ENCODE measurements around the gene HARS2. TPM values are rescaled to one million over a fixed set of nuclear protein-coding genes. Genes with fewer than 3 reads are reported as not detected.
"Not testable (repeated sequence)": the region's sequence is repeated elsewhere in the genome, so short reads cannot be mapped to it uniquely, and the experiment has no call there.

The HARS2 gene
- total RNA-seq, 2 experiments from 2014 or later: 38.7 to 41.7 TPM

DNA sequence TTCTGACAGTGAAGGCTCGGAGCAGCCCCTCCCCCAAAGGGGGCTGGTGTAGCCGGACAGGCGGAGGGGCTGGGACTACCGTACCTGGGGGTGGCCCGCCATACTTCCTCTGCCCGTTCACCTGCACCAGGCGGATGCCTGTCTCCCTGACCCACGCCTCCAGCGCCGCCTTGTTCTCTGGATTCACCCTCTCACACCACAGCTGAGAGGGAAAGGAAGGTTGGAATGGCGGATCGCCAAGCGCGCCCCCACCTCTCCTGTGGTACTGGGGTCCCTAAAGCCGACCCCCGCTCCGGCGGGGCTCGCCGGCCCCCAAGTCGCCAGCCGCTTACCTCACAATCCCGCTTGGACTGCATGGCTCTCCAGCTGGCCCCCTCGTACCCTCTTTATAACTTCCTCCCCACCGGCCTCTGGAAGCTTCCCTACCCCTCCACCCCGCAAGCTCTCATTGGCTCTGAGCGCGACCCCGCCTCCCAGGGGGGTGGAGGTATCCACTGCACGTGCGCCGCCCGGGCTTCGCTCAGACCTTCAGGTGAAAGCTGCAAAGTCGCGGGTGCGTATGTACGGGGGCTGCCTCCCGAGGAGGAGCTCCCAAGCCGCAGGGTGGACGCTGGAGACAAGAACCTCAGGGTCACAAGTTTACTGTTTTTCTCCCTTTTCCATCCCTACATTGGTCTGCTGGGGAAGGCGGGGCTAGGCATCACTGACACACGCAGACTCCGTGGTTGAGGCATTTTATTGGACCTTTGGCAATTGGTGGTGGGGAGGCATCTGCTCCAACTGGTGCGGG lies 17.9 kb upstream of the HARS2 start, which contains the start of gene DND1:
TSS of gene DND1 (minus strand) at position 390 of the 790 bp plus-strand sequence. CDS start at position 356, 34 bp downstream.
- ATAC-seq (ENCODE audit: low read depth): no peak
- peaks cover 14% of the 10 kb centered on the region for H3K36me3 Mint-ChIP-seq
- no peaks in the 10 kb centered on the region for H3K9me3 Mint-ChIP-seq
- DNase-seq: no peak
- H3K4me1 Mint-ChIP-seq: peaks cover 13% of the 10 kb centered on the region
- H3K27me3 Mint-ChIP-seq: no peaks in the 10 kb centered on the region
- no peak within 1 kb of the TSS for H3K4me3 Mint-ChIP-seq
- POLR2A ChIA-PET: interaction anchor here (1.4 to 1.8 kb wide), 2 partner anchors 9 to 17 kb away, joined by 6 to 7 read pairs; partner anchors contain the start of genes HARS1, HARS2 and WDR55
- H3K27ac Mint-ChIP-seq: no peak within 1 kb of the TSS

DNA sequence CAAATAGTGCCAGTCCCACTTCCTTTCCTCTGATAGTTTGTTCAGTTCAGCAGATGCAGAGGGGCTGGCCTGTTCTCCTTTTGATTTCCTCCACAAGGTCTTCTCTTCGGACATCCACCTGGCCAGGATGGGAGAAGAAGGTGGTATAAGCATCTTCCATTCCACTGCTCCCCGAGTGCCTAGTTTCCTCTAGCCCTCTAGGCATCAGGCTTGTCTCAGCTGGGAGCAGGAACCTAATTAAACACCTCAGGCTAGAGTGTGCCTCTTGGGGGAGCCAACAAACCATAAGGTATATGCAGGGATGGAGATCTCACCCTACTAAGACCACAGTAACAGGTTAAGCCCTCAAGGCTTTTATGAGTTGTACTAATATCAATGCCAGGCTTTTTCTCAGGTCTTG lies 17.0 kb upstream of the HARS2 start:
- no peak overlapping the region for H3K4me3 Mint-ChIP-seq
- H3K36me3 Mint-ChIP-seq: peaks cover 14% of the 10 kb centered on the region
- H3K9me3 Mint-ChIP-seq: no peaks in the 10 kb centered on the region
- POLR2A ChIA-PET: interaction anchor here (1.4 kb wide), 1 partner anchor 10 kb away, joined by 6 read pairs; the partner anchor contains the start of gene WDR55
- H3K27me3 Mint-ChIP-seq: no peaks in the 10 kb centered on the region
- ATAC-seq (ENCODE audit: low read depth) (peak; percentile 31), DNase-seq (no peak)
- H3K4me1 Mint-ChIP-seq: peaks cover 14% of the 10 kb centered on the region
- H3K27ac Mint-ChIP-seq: no peak overlapping the region

DNA sequence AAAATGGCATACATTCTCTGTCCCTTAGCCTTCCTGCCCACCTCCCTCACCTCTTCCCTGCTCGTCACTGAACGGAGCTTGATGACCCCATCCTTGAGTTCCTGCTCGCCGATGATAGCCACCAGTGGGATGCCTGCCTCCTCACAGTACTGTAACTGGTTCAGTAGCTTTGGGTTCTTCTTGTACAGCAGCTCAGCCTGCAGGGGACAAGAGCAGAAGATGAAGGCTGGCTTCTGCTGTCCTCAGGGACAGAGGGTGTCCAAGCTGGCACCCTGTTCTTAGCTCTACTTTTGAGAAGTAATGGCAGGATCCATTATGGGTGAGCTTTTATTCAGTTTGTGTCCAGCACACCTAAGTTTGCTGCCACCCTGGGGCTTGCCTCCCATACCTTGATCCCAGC lies 16.6 kb upstream of the HARS2 start:
- peaks cover 14% of the 10 kb centered on the region for H3K4me1 Mint-ChIP-seq
- H3K9me3 Mint-ChIP-seq: no peaks in the 10 kb centered on the region
- no peak for ATAC-seq (ENCODE audit: low read depth)
- H3K27ac Mint-ChIP-seq: no peak overlapping the region
- no peak for DNase-seq
- no peak overlapping the region for H3K4me3 Mint-ChIP-seq
- H3K36me3 Mint-ChIP-seq: peaks cover 11% of the 10 kb centered on the region
- POLR2A ChIA-PET: interaction anchor here (1.4 kb wide), 1 partner anchor 10 kb away, joined by 6 read pairs; the partner anchor contains the start of gene WDR55
- H3K27me3 Mint-ChIP-seq: no peaks in the 10 kb centered on the region

DNA sequence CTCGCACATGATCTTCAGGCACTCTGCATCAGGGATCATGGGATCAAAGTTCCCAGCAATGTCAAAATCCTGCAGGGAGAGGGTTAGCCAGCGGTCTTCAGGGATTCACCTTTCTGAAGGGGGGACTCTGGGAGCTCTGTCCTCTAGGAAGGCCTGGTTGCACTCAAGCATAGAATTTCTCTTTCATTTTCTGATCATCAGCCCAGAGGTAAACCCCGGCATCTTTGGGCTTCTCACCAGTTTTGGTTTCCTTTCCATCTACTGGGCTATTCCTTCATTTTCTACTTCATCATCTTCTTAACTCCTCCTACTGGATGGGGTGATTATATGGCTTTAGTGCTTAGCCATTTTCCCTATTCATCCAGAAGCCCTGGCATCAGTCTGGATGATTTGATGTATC lies 13.3 kb upstream of the HARS2 start:
- no peak for ATAC-seq (ENCODE audit: low read depth)

DNA sequence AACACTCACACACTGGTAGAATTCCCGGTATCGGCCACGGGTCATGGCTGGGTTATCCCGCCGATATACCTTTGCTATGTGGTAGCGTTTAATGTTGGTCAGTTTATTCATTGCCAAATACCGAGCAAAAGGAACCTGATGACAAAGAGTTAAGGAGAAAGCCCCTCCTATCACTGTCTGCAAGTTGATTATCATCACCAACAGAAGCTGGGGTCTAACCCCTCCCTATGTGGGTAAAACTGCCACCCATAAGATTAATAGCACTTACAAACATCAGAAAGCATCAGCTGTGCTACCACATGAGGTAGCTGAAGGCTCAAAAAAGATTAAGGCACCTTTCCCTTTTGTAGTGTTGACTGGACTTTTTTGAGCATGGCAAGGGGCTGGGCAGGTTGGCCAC lies 12.3 kb upstream of the HARS2 start:
- POLR2A ChIA-PET: interaction anchor here (1.2 to 1.5 kb wide), 2 partner anchors 12 to 14 kb away, joined by 4 to 5 read pairs; partner anchors contain the start of genes HARS1, HARS2 and WDR55
- no peaks in the 10 kb centered on the region for H3K27me3 Mint-ChIP-seq
- peaks cover 16% of the 10 kb centered on the region for H3K36me3 Mint-ChIP-seq
- DNase-seq (no peak), ATAC-seq (ENCODE audit: low read depth) (no peak)
- no peaks in the 10 kb centered on the region for H3K9me3 Mint-ChIP-seq
- H3K27ac Mint-ChIP-seq: no peak overlapping the region
- H3K4me3 Mint-ChIP-seq: no peak overlapping the region
- H3K4me1 Mint-ChIP-seq: peaks cover 16% of the 10 kb centered on the region

More for the DNA sequence above, 13.3 kb upstream of the HARS2 start:
- POLR2A ChIA-PET: interaction anchor here (1.1 to 1.6 kb wide), 3 partner anchors 13 to 23 kb away, joined by 4 read pairs; partner anchors contain the start of genes HARS1, HARS2, WDR55 and ZMAT2
- peaks cover 16% of the 10 kb centered on the region for H3K4me1 Mint-ChIP-seq
- no peak overlapping the region for H3K4me3 Mint-ChIP-seq
- no peak for DNase-seq
- peak overlapping the region; percentile 75 for H3K27ac Mint-ChIP-seq
- H3K36me3 Mint-ChIP-seq: peaks cover 12% of the 10 kb centered on the region
- no peaks in the 10 kb centered on the region for H3K27me3 Mint-ChIP-seq
- H3K9me3 Mint-ChIP-seq: no peaks in the 10 kb centered on the region

DNA sequence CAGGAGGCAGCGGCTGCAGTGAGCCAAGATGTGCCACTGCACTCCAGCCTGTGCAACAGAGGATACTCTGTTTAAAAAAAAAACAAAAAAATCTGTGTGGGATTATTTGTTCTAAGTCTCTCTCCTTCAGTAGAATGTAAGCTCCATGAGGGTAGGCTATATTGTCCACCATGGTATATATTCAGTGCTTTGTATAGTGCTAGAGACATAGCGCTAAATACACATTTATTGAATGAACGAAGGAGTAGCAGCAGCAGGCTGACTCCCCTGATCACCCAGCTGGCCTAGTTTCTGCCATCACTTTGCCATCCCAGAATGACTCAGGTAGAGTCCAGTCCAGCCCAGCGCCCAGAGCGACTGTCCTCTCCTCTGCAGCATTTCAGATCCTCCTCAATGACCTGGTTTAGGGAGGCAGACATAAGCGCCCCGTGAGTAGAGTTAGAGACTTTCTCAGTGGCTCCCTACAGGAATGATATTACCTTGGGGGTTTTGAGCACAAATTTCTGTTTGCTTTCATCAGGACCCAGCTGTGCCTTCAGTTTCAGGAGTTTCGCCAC lies 801 bp upstream of the HARS2 start:
- Mint-ChIP-seq H3K36me3 (peaks cover 16% of the 10 kb centered on the region), H3K27ac (peak overlapping the region; percentile 96), H3K9me3 (no peaks in the 10 kb centered on the region), H3K4me3 (peak overlapping the region; percentile 97), H3K27me3 (no peaks in the 10 kb centered on the region), H3K4me1 (peaks cover 35% of the 10 kb centered on the region)
- ATAC-seq (ENCODE audit: low read depth) (no peak), DNase-seq (no peak)
- POLR2A ChIA-PET: interaction anchor here (0.7 to 2.2 kb wide), 16 partner anchors 9 to 289 kb away, joined by 3 to 25 read pairs (median 4); partner anchors contain the start of genes APBB3, DND1, EIF4EBP3 and IK

DNA sequence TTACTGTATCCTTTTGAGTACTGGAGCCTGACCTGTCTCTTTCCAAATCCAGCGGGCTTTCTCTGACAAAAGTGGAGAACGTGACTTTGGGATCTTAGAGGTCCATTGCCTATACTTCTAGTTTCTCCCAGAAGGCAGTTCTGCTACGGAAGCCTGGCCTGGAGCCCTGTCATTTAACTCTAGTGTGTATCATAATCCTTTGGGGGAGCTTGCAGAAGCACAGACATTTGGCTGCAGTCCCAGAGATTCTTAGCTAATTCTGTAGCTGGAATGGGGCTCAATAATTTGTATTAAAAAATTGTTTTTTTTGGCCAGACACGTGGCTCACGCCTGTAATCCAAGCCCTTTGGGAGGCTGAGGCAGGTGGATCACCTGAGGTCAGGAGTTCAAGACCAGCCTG lies 3.0 kb downstream of the HARS2 start:
- peaks cover 34% of the 10 kb centered on the region for H3K36me3 Mint-ChIP-seq
- no peaks in the 10 kb centered on the region for H3K9me3 Mint-ChIP-seq
- no peak for ATAC-seq (ENCODE audit: low read depth)
- no peak for DNase-seq
- no peak overlapping the region for H3K4me3 Mint-ChIP-seq
- H3K27ac Mint-ChIP-seq: no peak overlapping the region
- H3K4me1 Mint-ChIP-seq: peaks cover 28% of the 10 kb centered on the region
- POLR2A ChIA-PET: no interaction called here
- H3K27me3 Mint-ChIP-seq: no peaks in the 10 kb centered on the region

DNA sequence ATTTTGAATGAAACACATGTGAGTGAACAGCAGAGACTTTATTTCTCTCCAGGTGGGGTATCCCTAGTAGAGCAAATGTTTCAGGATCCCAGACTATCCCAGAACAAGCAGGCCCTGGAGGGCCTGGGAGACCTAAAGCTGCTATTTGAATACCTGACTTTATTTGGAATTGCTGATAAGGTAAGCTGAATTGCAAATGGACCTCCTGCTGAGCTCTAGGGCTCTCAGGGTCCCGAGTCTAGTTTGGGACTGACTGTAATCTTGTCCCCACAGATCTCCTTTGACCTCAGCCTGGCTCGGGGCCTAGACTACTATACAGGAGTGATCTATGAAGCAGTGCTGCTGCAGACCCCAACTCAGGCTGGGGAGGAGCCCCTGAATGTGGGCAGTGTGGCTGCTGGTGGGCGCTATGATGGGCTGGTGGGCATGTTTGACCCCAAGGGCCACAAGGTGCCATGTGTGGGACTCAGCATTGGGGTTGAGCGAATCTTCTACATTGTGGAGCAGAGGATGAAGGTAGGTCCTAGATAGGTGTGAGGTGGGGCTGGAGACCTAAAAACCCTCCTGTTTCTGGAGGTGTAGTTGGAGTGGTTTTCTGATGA lies 5.7 kb downstream of the HARS2 start:
- peaks cover 22% of the 10 kb centered on the region for H3K4me1 Mint-ChIP-seq
- POLR2A ChIA-PET: interaction anchor here (0.8 kb wide), 1 partner anchor 49 kb away, joined by 7 read pairs; the partner anchor contains the start of genes IK and NDUFA2
- peaks cover 43% of the 10 kb centered on the region for H3K36me3 Mint-ChIP-seq
- no peaks in the 10 kb centered on the region for H3K27me3 Mint-ChIP-seq
- no peak overlapping the region for H3K4me3 Mint-ChIP-seq
- ATAC-seq (ENCODE audit: low read depth) (no peak), DNase-seq (no peak)
- no peak overlapping the region for H3K27ac Mint-ChIP-seq
- no peaks in the 10 kb centered on the region for H3K9me3 Mint-ChIP-seq

DNA sequence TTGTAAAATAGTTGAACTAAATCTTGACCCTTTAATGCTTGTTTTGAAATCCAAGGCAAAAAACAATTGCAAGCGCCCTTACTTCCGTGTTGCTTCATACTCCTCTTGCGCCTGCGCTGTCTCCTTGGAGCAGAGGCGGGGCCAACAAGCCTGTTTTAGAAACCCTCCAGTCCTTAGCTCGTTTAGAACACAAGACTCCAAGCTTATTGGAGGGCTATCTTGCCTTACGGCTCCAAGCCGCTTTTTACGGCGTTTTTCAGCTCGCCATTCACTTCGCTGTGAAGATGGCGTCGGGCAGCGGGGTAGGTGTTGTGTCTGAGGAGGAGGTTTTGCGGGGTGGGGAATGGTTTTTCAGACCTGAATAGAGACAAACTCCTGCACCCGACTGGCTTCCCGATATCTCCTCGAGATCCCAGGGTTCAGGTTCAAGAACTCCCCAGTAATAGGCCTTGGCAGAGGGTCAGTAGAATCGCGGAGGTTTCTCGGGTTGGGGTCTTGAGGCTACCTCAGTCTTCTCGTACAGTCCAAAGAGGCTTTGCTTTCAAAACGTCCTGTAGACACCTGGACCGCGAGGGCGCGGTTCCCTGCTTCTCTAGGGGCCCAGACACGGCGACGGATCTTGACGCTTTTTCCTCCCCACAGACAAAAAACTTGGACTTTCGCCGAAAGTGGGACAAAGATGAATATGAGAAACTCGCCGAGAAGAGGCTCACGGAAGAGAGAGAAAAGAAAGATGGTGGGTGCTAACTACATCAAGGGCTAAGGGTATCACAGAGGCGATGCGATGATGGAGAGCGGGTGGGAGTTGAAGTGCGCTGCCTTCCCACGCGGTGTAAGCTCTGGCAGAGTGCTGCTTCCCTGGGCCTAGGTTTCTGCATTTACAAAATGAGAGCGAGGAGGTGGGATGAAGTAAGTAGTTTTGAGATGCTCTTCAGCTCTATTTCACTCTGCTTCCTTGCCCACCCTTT lies 9.2 kb downstream of the HARS2 start, which contains the start of gene ZMAT2:
TSS of gene ZMAT2 (plus strand) at position 271 of the 968 bp plus-strand sequence. CDS start at position 285, 14 bp downstream.
- POLR2A ChIA-PET: interaction anchor here (0.5 to 1.9 kb wide), 16 partner anchors 8 to 620 kb away, joined by 3 to 25 read pairs (median 4); partner anchors contain the start of genes ANKHD1, EIF4EBP3, HARS1 and HARS2
- Mint-ChIP-seq H3K27ac (peak within 1 kb of the TSS; percentile 95), H3K36me3 (peaks cover 43% of the 10 kb centered on the region), H3K9me3 (no peaks in the 10 kb centered on the region), H3K4me1 (peaks cover 15% of the 10 kb centered on the region), H3K27me3 (no peaks in the 10 kb centered on the region), H3K4me3 (peak within 1 kb of the TSS; percentile 97)
- peak; percentile 82 for DNase-seq
- ATAC-seq (ENCODE audit: low read depth): peak; percentile 99

DNA sequence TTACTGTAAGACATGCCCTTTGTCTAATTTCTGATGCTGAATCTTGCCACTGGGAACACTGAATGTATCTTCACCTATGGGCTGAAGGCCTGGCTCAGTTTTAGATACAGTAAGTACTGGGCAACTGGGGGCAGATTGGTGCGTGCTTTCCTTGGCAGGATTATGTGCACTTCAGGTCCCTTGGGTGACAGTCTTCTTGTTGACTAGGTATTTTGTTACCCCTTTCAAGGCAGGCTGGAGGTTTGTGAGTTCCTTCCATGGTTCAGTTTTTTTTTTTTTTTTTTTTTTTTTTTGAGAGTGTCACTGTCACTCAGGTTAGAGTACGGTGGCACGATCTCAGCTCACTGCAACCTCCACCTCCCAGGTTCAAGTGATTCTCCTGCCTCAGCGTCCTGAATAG lies 16.6 kb downstream of the HARS2 start:
- ATAC-seq (ENCODE audit: low read depth) (no peak), DNase-seq (no peak)
- peaks cover 12% of the 10 kb centered on the region for H3K36me3 Mint-ChIP-seq
- H3K27ac Mint-ChIP-seq: no peak overlapping the region
- POLR2A ChIA-PET: interaction anchor here (0.7 to 1.3 kb wide), 2 partner anchors 8 to 94 kb away, joined by 3 read pairs; partner anchors contain the start of gene ZMAT2
- H3K4me1 Mint-ChIP-seq: peaks cover 16% of the 10 kb centered on the region
- H3K9me3 Mint-ChIP-seq: no peaks in the 10 kb centered on the region
- H3K4me3 Mint-ChIP-seq: no peak overlapping the region
- no peaks in the 10 kb centered on the region for H3K27me3 Mint-ChIP-seq

DNA sequence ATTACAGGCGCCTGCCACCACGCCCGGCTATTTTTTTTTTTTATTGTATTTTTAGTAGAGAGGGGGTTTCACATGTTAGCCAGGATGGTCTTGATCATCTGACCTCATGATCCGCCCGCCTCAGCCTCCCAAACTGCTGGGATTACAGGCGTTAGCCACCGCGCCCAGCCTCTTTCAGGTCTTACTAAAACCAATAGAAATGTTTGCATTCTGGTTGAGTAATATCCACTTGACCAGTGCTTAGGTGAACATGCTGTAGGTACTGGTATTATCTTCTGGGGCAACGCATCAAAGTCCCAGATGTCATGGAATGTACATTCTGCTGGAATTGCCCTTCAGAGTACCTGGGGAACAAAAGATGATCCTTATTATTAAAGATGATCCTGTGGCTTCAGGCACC lies 17.5 kb downstream of the HARS2 start:
- not testable (repeated sequence) for DNase-seq; H3K27ac Mint-ChIP-seq; H3K9me3 Mint-ChIP-seq; H3K4me3 Mint-ChIP-seq; H3K36me3 Mint-ChIP-seq; ATAC-seq (ENCODE audit: low read depth); H3K27me3 Mint-ChIP-seq
- H3K4me1 Mint-ChIP-seq: peaks cover 18% of the 10 kb centered on the region
- POLR2A ChIA-PET: interaction anchor here (1.3 kb wide), 1 partner anchor 9 kb away, joined by 3 read pairs; the partner anchor contains the start of gene ZMAT2
